ENCODE data around the gene SHISA7.

SHISA7 gene

DNA sequence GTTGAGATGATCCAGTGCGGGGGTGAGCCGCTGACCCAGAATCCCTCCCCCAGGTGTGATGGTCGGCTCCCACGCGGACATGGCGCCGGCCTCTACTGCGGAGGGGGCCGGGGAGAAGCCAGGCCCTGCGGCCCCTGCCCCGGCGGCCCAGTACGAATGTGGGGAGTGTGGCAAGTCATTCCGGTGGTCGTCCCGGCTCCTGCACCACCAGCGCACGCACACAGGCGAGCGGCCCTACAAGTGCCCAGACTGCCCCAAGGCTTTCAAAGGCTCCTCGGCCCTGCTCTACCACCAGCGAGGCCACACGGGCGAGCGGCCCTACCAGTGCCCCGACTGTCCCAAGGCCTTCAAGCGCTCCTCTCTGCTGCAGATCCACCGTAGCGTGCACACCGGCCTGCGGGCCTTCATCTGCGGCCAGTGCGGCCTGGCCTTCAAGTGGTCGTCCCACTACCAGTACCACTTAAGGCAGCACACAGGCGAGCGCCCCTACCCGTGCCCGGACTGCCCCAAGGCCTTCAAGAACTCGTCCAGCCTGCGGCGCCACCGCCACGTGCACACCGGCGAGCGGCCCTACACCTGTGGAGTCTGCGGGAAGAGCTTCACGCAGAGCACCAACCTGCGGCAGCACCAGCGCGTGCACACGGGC, 38.2 kb upstream of the SHISA7 start:
- H4K20me1 ChIP-seq (ENCODE audit: insufficient read depth, low read length): no peaks in the 10 kb centered on the region
- no peak overlapping the region for H3K4me2 ChIP-seq (ENCODE audit: low read length)
- no peak overlapping the region for H3K9ac ChIP-seq (ENCODE audit: low read length)
- H3K27me3 ChIP-seq (ENCODE audit: insufficient read depth, low read length): no peaks in the 10 kb centered on the region
- H3K79me2 ChIP-seq (ENCODE audit: insufficient read depth, low read length): no peaks in the 10 kb centered on the region
- no peak overlapping the region for H2AFZ ChIP-seq (ENCODE audit: low read length)
- no peaks in the 10 kb centered on the region for H3F3A ChIP-seq (ENCODE audit: insufficient read depth, low read length)
- peaks cover 29% of the 10 kb centered on the region for H3K4me1 ChIP-seq (ENCODE audit: insufficient read depth, low read length, severe bottlenecking)
- H3K36me3 ChIP-seq (ENCODE audit: insufficient read depth, low read length): no peaks in the 10 kb centered on the region; the same call in 1 of the 2 replicates
- TF ChIP-seq EZH2 (IDR thresholded peaks at IDR 0.05; ENCODE audit: borderline replicate concordance, low read length): no peak
- TF ChIP-seq CTCF (IDR thresholded peaks at IDR 0.05; ENCODE audit: low read length): no peak
- no peak overlapping the region for H3K4me3 ChIP-seq (ENCODE audit: low read depth, low read length, poor library complexity, severe bottlenecking)
- no peak overlapping the region for H3K27ac ChIP-seq (ENCODE audit: low read depth, low read length, poor library complexity, severe bottlenecking)
- no peaks in the 10 kb centered on the region for H3K9me3 ChIP-seq (ENCODE audit: low read length)
- H3K9me2 ChIP-seq (ENCODE audit: low read depth, low read length): no peaks in the 10 kb centered on the region

- Histone ChIP-seq H2AFZ (ENCODE audit: low read length) (no peak overlapping the region), H3F3A (ENCODE audit: insufficient read depth, low read length) (no peaks in the 10 kb centered on the region), H3K9me2 (ENCODE audit: low read depth, low read length) (no peaks in the 10 kb centered on the region), H3K4me1 (ENCODE audit: insufficient read depth, low read length, severe bottlenecking) (peaks cover 26% of the 10 kb centered on the region), H3K9ac (ENCODE audit: low read length) (no peak overlapping the region), H3K27ac (ENCODE audit: low read depth, low read length, poor library complexity, severe bottlenecking) (no peak overlapping the region), H3K79me2 (ENCODE audit: insufficient read depth, low read length) (no peaks in the 10 kb centered on the region), H3K4me3 (ENCODE audit: low read depth, low read length, poor library complexity, severe bottlenecking) (no peak overlapping the region), H3K36me3 (ENCODE audit: insufficient read depth, low read length) (no peaks in the 10 kb centered on the region; the same call in 1 of the 2 replicates), H3K27me3 (ENCODE audit: insufficient read depth, low read length) (no peaks in the 10 kb centered on the region), H3K4me2 (ENCODE audit: low read length) (no peak overlapping the region), H4K20me1 (ENCODE audit: insufficient read depth, low read length) (no peaks in the 10 kb centered on the region), H3K9me3 (ENCODE audit: low read length) (no peaks in the 10 kb centered on the region)
- no peak for TF ChIP-seq EZH2 (IDR thresholded peaks at IDR 0.05; ENCODE audit: borderline replicate concordance, low read length)
- TF ChIP-seq CTCF (IDR thresholded peaks at IDR 0.05; ENCODE audit: low read length): no peak
Observed at GRCh38 chr19:55479451-55480230, 36.5 kb upstream of the SHISA7 start.

- no peaks in the 10 kb centered on the region; the same call in 1 of the 2 replicates for H3K36me3 ChIP-seq (ENCODE audit: insufficient read depth, low read length)
- H3K79me2 ChIP-seq (ENCODE audit: insufficient read depth, low read length): no peaks in the 10 kb centered on the region
- no peak overlapping the region for H3K4me2 ChIP-seq (ENCODE audit: low read length)
- no peak overlapping the region for H3K4me3 ChIP-seq (ENCODE audit: low read depth, low read length, poor library complexity, severe bottlenecking)
- H3K9me3 ChIP-seq (ENCODE audit: low read length): no peaks in the 10 kb centered on the region
- H3K27ac ChIP-seq (ENCODE audit: low read depth, low read length, poor library complexity, severe bottlenecking): no peak overlapping the region
- H3K27me3 ChIP-seq (ENCODE audit: insufficient read depth, low read length): no peaks in the 10 kb centered on the region
- no peaks in the 10 kb centered on the region for H4K20me1 ChIP-seq (ENCODE audit: insufficient read depth, low read length)
- no peak overlapping the region for H2AFZ ChIP-seq (ENCODE audit: low read length)
- H3K9me2 ChIP-seq (ENCODE audit: low read depth, low read length): no peaks in the 10 kb centered on the region
- H3K9ac ChIP-seq (ENCODE audit: low read length): no peak overlapping the region
- H3F3A ChIP-seq (ENCODE audit: insufficient read depth, low read length): no peaks in the 10 kb centered on the region
- TF ChIP-seq EZH2 (IDR thresholded peaks at IDR 0.05; ENCODE audit: borderline replicate concordance, low read length) (no peak), CTCF (IDR thresholded peaks at IDR 0.05; ENCODE audit: low read length) (no peak)
- H3K4me1 ChIP-seq (ENCODE audit: insufficient read depth, low read length, severe bottlenecking): peaks cover 20% of the 10 kb centered on the region
Observed at GRCh38 chr19:55479045-55479444, 35.9 kb upstream of the SHISA7 start.

All from OCI-LY1 (cell line).